GM12878 (cell line): ENCODE measurements around the gene UBAC2. TPM values are rescaled to one million over a fixed set of nuclear protein-coding genes. Genes with fewer than 3 reads are reported as not detected.

ENCODE experiments used
- ATAC-seq: fragments of 200-7000 bp; cut with Tn5 transposase; 3 replicates; pipeline ENCODE4 v1.9.1; 2020; ENCODE audit warnings: mild to moderate bottlenecking, moderate library complexity
- BruUV-seq: library from RNA; stranded (reverse); fragments of 400-500 nt; replicated peaks from 2 replicates; lab custom pipeline; 2021; lab: Mats Ljungman, UMichigan
- CTCF ChIA-PET: fragments of 300-600 bp; sonication (Branson Sonifier 250); formaldehyde crosslinking; extraction: SDS; loops from one replicate; lab custom pipeline; 2021; ENCODE audit warnings: inconsistent platforms; lab: Yijun Ruan, JAX
- POLR2A ChIA-PET: fragments of 350-600 bp; formaldehyde crosslinking; extraction: SDS; loops from one replicate; lab custom pipeline; 2021; ENCODE audit warnings: inconsistent platforms; lab: Charles Lee
- RAD21 ChIA-PET: fragments of 300-600 bp; sonication (Branson Sonifier 250); formaldehyde crosslinking; loops from one replicate; lab custom pipeline; 2023; ENCODE audit warnings: antibody characterized with exemption; ENCODE audit not compliant: unreplicated experiment; lab: Charles Lee
- SMC1A ChIA-PET: fragments of 300-600 bp; sonication (Branson Sonifier 250); formaldehyde crosslinking; loops from one replicate; lab custom pipeline; 2023; ENCODE audit not compliant: unreplicated experiment, uncharacterized antibody; lab: Charles Lee
- DNase-seq: peaks from one replicate; pipeline ENCODE4 v3.0.0-alpha.2; 2011; ENCODE audit warnings: low read depth, low spot score
- FAIRE-seq: peaks from 3 replicates; lab custom pipeline; 2011; peaks lifted over from hg19 to GRCh38; lab: Jason Lieb, UNC
- H2AFZ ChIP-seq: 2 replicates; pipeline ENCODE4 v1.6.0; 2011; ENCODE audit warnings: low read depth, low read length, control low read depth; ENCODE audit not compliant: control insufficient read depth
- H3K27ac ChIP-seq: 2 replicates; pipeline ENCODE4 v1.5.1; 2011; ENCODE audit warnings: control low read depth; ENCODE audit not compliant: control insufficient read depth, insufficient read depth
- H3K27me3 ChIP-seq, 2 experiments: replicated peaks in 1 of 2; 2 replicates each; pipeline versions ENCODE4 v1.6.0 to v1.6.1; 2011; ENCODE audit warnings: low read length in 1 of 2; ENCODE audit not compliant: control insufficient read depth in 2 of 2, insufficient read depth in 2 of 2
- H3K36me3 ChIP-seq, 2 experiments: 2 replicates each; pipeline ENCODE4 v1.5.1; 2011; ENCODE audit warnings: low read length in 1 of 2; ENCODE audit not compliant: control insufficient read depth in 2 of 2, insufficient read depth in 2 of 2
- H3K4me1 ChIP-seq: 2 replicates; pipeline ENCODE4 v1.6.1; 2011; ENCODE audit warnings: mild to moderate bottlenecking, low read length, moderate library complexity, mixed read lengths; ENCODE audit not compliant: control insufficient read depth, insufficient read depth
- H3K4me2 ChIP-seq: 2 replicates; pipeline ENCODE4 v1.6.0; 2011; ENCODE audit warnings: control low read depth; ENCODE audit not compliant: control insufficient read depth, insufficient read depth
- H3K4me3 ChIP-seq: fragments of 200-600 bp; sonication (generic); 2 replicates; pipeline ENCODE4 v1.5.1; 2016
- H3K79me2 ChIP-seq: 2 replicates; pipeline ENCODE4 v1.6.0; 2011; ENCODE audit warnings: low read length; ENCODE audit not compliant: control insufficient read depth, insufficient read depth
- H3K9ac ChIP-seq: 2 replicates; pipeline ENCODE4 v1.8.0; 2011; ENCODE audit warnings: low read length, control low read depth, mixed read lengths; ENCODE audit not compliant: control insufficient read depth, insufficient read depth
- H3K9me3 ChIP-seq: replicated peaks from 3 replicates; pipeline ENCODE4 v1.5.1; 2011; ENCODE audit warnings: mild to moderate bottlenecking, low read length; ENCODE audit not compliant: control insufficient read depth, insufficient read depth
- H4K20me1 ChIP-seq: 2 replicates; pipeline ENCODE4 v1.6.0; 2011; ENCODE audit not compliant: control insufficient read depth, insufficient read depth
- BHLHE40 ChIP-seq, 2 experiments: fragments of 450-650 bp in 1 of 2; IDR thresholded peaks; 2 replicates each; pipeline ENCODE4 v1.6.1; 2011 to 2017; ENCODE audit warnings: low read depth in 2 of 2, borderline replicate concordance in 1 of 2, improper control_type of control experiment in 1 of 2, low read length in 1 of 2, mild to moderate bottlenecking in 1 of 2
- CREB1 ChIP-seq: IDR thresholded peaks from 2 replicates; pipeline ENCODE4 v1.6.1; 2012; ENCODE audit warnings: low read depth, mild to moderate bottlenecking, inconsistent platforms
- DPF2 ChIP-seq: fragments of 450-650 bp; IDR thresholded peaks from 2 replicates; pipeline ENCODE4 v1.6.1; 2017; ENCODE audit warnings: mild to moderate bottlenecking
- EED ChIP-seq: sonication (generic); IDR thresholded peaks from 2 replicates; pipeline ENCODE4 v1.6.1; 2016; ENCODE audit warnings: antibody characterized with exemption, low read depth
- ESRRA ChIP-seq: IDR thresholded peaks from 2 replicates; pipeline ENCODE4 v1.6.1; 2012; ENCODE audit warnings: mild to moderate bottlenecking, low read length, improper control_type of control experiment
- EZH2 ChIP-seq: IDR thresholded peaks from 2 replicates; pipeline ENCODE4 v1.6.1; 2012; ENCODE audit warnings: low read depth, mild to moderate bottlenecking, control low read depth, inconsistent platforms, low read length, borderline replicate concordance; ENCODE audit not compliant: control insufficient read depth
- IRF4 ChIP-seq: IDR thresholded peaks from 2 replicates; pipeline ENCODE4 v1.6.1; 2011; ENCODE audit warnings: low read depth, low read length
- JUNB ChIP-seq: IDR thresholded peaks from 2 replicates; pipeline ENCODE4 v1.6.1; 2016; ENCODE audit warnings: antibody characterized with exemption, mild to moderate bottlenecking
- MTA2 ChIP-seq: fragments of 450-650 bp; IDR thresholded peaks from 2 replicates; pipeline ENCODE4 v1.6.1; 2016; ENCODE audit warnings: low read depth, mild to moderate bottlenecking, moderate library complexity
- MYC ChIP-seq: IDR thresholded peaks from 2 replicates; pipeline ENCODE4 v1.6.1; 2011; ENCODE audit warnings: mild to moderate bottlenecking, low read length, moderate library complexity, inconsistent platforms; ENCODE audit not compliant: insufficient read depth, insufficient replicate concordance, insufficient read length, severe bottlenecking
- NBN ChIP-seq: fragments of 450-650 bp; IDR thresholded peaks from 2 replicates; pipeline ENCODE4 v1.6.1; 2016
- NFXL1 ChIP-seq: fragments of 450-650 bp; IDR thresholded peaks from 2 replicates; pipeline ENCODE4 v1.6.1; 2017; ENCODE audit warnings: antibody characterized with exemption, mild to moderate bottlenecking, borderline replicate concordance
- NR2C1 ChIP-seq: fragments of 450-650 bp; IDR thresholded peaks from 2 replicates; pipeline ENCODE4 v1.6.1; 2017; ENCODE audit warnings: antibody characterized with exemption, mild to moderate bottlenecking, moderate library complexity
- RB1 ChIP-seq: fragments of 450-650 bp; formaldehyde crosslinking; IDR thresholded peaks from 2 replicates; pipeline ENCODE4 v1.6.1; 2017; ENCODE audit warnings: mild to moderate bottlenecking, borderline replicate concordance
- SKIL ChIP-seq: fragments of 450-650 bp; IDR thresholded peaks from 2 replicates; pipeline ENCODE4 v1.6.1; 2017; ENCODE audit warnings: mild to moderate bottlenecking, low read depth, inconsistent platforms; ENCODE audit not compliant: poor library complexity, severe bottlenecking
- SMAD1 ChIP-seq: fragments of 450-650 bp; IDR thresholded peaks from 2 replicates; pipeline ENCODE4 v1.6.1; 2018; ENCODE audit warnings: mild to moderate bottlenecking, low read depth; ENCODE audit not compliant: partially characterized antibody
- SMARCA5 ChIP-seq: fragments of 450-650 bp; IDR thresholded peaks from 2 replicates; pipeline ENCODE4 v1.6.1; 2017; ENCODE audit warnings: mild to moderate bottlenecking
- SUZ12 ChIP-seq: fragments of 200-600 bp; sonication (generic); IDR thresholded peaks from one replicate; pipeline ENCODE4 v1.6.1; 2018; ENCODE audit warnings: antibody characterized with exemption, mild to moderate bottlenecking; ENCODE audit not compliant: unreplicated experiment
- TCF12 ChIP-seq: IDR thresholded peaks from 2 replicates; pipeline ENCODE4 v1.6.1; 2011; ENCODE audit warnings: low read depth, mild to moderate bottlenecking, low read length
- WGBS: methylation state at CpG from one replicate; pipeline ENCODE4 v1.1.6; 2016; ENCODE audit warnings: low lambda C conversion rate; ENCODE audit not compliant: insufficient replicate concordance, insufficient coverage; ENCODE audit errors: missing lambda C conversion rate; 5-methylcytosine and 5-hydroxymethylcytosine counted together
- in situ Hi-C: fragments of 300-500 bp; cut with MboI; formaldehyde crosslinking; loops from 9 replicates; pipeline ENCODE4 v1.14.3; 2018; ENCODE audit warnings: mixed read lengths
- intact Hi-C: fragments of 100-400 bp; cut with micrococcal nuclease; formaldehyde crosslinking; loops from one replicate; pipeline ENCODE4 v1.14.2; 2022; ENCODE audit not compliant: unreplicated experiment
- polyA plus RNA-seq, 11 experiments: library from polyadenylated mRNA; depleted of rRNA in 4 of 11; unstranded in 6 of 11; stranded (reverse) in 5 of 11; fragments of >200 nt; fragmentation: Nextera tagmentation in 4 of 11; fragmentation: Illumina TruSeq in 1 of 11; extraction: Ambion mirVana in 4 of 11; extraction: Trizol in 1 of 11; gene quantifications; 1 replicate in 1 of 11; 2 replicates in 10 of 11; pipeline versions ENCODE4 v1.2.1 to v1.2.3, GENCODE V29; 2011 to 2016; ENCODE audit warnings: inconsistent platforms in 2 of 11, missing spikeins in 2 of 11, low read depth in 1 of 11
- total RNA-seq, 4 experiments: library from RNA; depleted of rRNA in 3 of 4; stranded (reverse); fragments of >200 nt in 3 of 4; fragmentation: Illumina TruSeq in 1 of 4; extraction: Trizol in 1 of 4; gene quantifications; 2 replicates each; pipeline versions ENCODE4 v1.2.1 to v1.2.3, GENCODE V29; 2013 to 2021

Gene UBAC2
- total and polyA plus RNA-seq, 10 of the 15 experiments (the other 5 are each of a cell fraction or from before 2014, with no cell fraction given), result 3.0 to 54.6 (median 17.4) TPM

DNA sequence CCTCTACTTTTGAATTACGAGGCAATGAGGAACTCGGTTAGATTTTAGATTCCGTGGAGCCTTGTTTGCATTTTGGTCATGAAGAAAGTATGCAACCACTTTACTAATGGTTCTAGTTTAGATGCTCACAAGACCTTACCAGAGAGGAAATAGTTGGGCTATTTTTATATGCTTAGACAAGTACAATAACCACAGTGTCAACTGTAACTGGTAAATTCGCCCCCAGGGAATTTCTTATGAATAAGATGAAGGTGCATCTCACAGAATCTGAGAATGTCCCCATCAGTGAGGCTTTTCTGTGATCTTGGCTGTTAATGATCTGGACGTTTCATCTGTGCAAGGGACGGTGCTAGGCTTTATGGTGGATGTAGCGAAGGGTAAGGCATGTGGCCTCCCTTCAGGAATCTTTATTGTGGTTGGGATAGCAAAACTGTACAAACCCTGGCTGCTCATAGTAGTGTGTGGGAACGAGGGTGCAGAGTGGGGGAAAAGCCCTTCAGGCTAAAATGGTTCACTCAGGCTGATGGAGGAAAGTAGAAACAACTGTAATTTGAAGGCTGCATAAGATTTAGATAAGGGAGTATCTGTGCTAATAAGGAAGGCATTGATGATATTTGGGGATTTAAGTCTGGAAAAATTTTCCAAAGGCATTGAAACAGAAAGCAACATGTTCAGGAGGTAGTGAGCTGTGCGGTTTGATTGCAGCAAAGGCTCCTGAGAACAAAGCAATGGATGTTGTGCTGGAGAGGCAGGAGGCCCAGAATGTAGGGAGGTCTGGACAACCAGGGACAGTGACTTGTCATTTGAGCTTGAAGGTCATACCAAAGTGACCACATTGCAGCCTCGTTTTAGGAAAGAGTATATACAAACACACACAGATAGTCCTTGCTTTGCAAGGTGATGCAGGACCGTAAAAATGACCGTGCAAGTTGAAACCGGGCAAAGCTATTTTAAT is 28.4 kb downstream of the UBAC2 start:
- intact Hi-C loops (loop anchor here (2.0 kb wide), 2 partner anchors 28 to 30 kb away; partner anchors contain the start of genes GPR18 and UBAC2), in situ Hi-C loops (no loop called here)
- Histone ChIP-seq H2AFZ (no peak overlapping the region), H3K27ac (peak overlapping the region; percentile 87), H3K4me1 (peaks cover 49% of the 10 kb centered on the region), H3K36me3 (no peaks in the 10 kb centered on the region), H3K9ac (peak overlapping the region; percentile 58), H3K79me2 (peaks cover 56% of the 10 kb centered on the region), H3K4me3 (peak overlapping the region; percentile 42; the same call in 1 of the 2 replicates), H3K9me3 (no peaks in the 10 kb centered on the region; the same call in 2 of the 3 replicates), H3K27me3 (no peaks in the 10 kb centered on the region), H4K20me1 (peaks cover 4% of the 10 kb centered on the region; the same call in 1 of the 2 replicates), H3K4me2 (peak overlapping the region; percentile 89)
- ChIA-PET RAD21 (interaction anchor here (0.6 to 5.1 kb wide), 6 partner anchors 10 to 303 kb away, joined by 3 to 37 read pairs (median 4); partner anchors contain the start of gene GPR18), POLR2A (interaction anchor here (1.0 to 1.7 kb wide), 3 partner anchors 23 to 27 kb away, joined by 4 to 6 read pairs (median 4); no protein-coding TSS in a partner anchor), CTCF (interaction anchor here (0.8 to 1.6 kb wide), 5 partner anchors 9 to 27 kb away, joined by 3 to 4 read pairs (median 4); no protein-coding TSS in a partner anchor), SMC1A (interaction anchor here (0.9 to 6.5 kb wide), 11 partner anchors 10 to 208 kb away, joined by 3 to 69 read pairs (median 5); partner anchors contain the start of genes GPR18 and UBAC2)
- FAIRE-seq, result peak; percentile 89
- peak; percentile 90 for ATAC-seq
- BruUV-seq, result no TSS peak
- WGBS, result 23% methylated on average over 13 of the region's 13 CpGs
- peak; percentile 91 for DNase-seq
- peak; percentile 96 for TF ChIP-seq SKIL
- peak; percentile 88; the same call in 1 of the 2 replicates for TF ChIP-seq NBN
- peak; percentile 95 for TF ChIP-seq DPF2
- peak; percentile 56 for TF ChIP-seq IRF4
- TF ChIP-seq EED, result peak; percentile 75
- no peak for TF ChIP-seq NFXL1
- no peak for TF ChIP-seq SUZ12
- no peak for TF ChIP-seq SMARCA5
- TF ChIP-seq BHLHE40 (IDR thresholded peaks at IDR 0.05; ENCODE audit: borderline replicate concordance in 1 of 2, low read depth in 2 of 2, low read length in 1 of 2), result peak; percentile 96 to 99
- no peak for TF ChIP-seq ESRRA
- no peak; the same call in 1 of the 2 replicates for TF ChIP-seq RB1
- peak; percentile 61; the same call in 1 of the 2 replicates for TF ChIP-seq TCF12
- TF ChIP-seq MTA2, result peak; percentile 98
- no peak for TF ChIP-seq NR2C1
- peak; percentile 78 for TF ChIP-seq SMAD1
- peak; percentile 85 for TF ChIP-seq JUNB
- no peak for TF ChIP-seq EZH2
- no peak for TF ChIP-seq MYC
- TF ChIP-seq CREB1, result peak; percentile 55
